GM15510 (cell line): ENCODE results near the gene ANG.

Experiments
- POLR2A ChIP-seq: IDR thresholded peaks from 3 replicates; pipeline ENCODE4 v1.6.1; 2011; ENCODE audit warnings: borderline replicate concordance; ENCODE audit not compliant: insufficient read length; ENCODE audit errors: extremely low read depth

Gene ANG

DNA sequence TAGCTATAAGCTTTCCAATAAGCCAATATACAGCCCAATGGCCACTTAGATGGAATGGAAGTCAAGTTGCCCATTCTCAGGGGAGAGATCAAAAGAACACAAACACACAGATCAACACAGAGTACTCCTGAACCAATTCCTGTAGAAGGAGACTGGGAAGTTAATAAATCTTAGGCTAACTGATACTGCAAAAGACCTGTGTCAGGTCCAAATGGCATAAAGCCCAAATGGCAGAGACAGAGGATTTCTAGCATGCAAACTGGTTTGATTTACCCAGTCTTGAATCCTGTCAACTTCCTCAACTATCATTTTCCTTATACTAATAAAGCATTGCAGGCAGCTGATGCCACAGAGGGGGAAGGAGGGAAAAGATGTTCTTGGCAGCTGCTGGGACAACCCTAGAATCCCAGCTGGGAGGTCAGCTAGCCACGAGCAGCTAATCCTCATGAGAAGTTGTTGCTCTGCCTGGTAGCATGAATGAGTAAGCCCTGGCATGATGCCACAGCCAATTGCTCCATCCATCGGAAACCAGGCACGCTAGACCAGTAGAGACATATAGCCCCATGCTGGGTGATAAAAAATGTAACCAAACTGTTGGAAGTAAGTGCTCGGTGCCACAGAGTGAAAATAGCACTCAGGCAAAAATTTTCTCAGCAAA is 26.2 kb downstream of the ANG start:
- no peak for TF ChIP-seq POLR2A

DNA sequence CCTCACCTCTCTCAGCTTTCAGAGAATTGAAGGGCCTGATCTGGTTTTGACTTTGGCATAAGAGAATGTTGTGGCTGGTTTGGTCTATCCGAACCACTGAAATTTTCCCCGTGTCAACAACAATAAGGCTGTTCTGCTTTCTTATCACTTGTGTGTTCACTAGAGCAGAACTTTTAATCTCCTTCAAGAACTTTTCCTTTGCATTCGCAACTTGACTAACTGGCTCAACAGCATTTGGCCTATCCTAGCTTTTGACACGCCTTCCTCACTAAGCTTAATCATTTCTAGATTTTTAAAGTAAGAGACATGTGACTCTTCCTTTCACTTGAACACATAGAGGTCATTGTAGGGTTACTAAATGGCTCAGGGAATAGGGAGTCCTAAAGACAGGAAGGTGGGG is 31.2 kb downstream of the ANG start:
- no peak for TF ChIP-seq POLR2A

DNA sequence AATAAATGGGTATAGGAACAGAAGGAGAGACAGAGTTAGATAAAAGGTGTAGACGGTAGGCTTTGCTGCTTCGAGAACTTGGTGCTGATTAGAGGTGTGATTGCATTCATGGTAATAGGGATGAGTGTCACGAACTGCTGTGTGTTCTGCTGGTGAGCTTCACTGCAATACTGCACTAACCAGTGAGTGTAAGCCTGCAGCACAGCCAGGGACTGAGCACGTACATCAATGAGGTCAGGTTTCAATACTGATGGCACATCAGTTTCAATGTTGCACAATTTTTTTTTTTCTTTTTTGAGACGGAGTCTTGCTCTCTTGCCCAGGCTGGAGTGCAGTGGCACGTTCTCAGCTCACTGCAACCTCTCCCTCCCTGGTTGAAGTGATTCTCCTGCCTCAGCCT is 32.2 kb downstream of the ANG start:
- no peak for TF ChIP-seq POLR2A

DNA sequence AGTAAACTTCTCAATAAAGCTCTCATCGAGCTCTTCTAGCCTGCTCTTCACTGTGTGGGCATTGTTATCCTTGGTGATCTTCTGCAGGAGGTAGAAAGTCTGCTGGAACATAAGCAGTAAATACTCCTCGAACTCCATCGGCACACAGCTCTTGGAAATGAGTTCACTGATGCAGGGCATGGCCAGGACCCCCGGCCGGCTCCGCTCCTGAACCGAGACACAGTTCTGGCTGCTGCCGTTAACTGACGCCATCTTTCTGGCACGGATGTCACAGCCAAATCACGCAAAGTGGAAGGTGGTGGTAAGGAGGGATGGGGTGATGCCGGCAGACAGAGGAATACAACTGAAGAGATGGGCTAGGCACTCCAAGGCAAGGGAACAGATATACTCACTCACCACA is 33.5 kb downstream of the ANG start:
- TF ChIP-seq POLR2A, result no peak

DNA sequence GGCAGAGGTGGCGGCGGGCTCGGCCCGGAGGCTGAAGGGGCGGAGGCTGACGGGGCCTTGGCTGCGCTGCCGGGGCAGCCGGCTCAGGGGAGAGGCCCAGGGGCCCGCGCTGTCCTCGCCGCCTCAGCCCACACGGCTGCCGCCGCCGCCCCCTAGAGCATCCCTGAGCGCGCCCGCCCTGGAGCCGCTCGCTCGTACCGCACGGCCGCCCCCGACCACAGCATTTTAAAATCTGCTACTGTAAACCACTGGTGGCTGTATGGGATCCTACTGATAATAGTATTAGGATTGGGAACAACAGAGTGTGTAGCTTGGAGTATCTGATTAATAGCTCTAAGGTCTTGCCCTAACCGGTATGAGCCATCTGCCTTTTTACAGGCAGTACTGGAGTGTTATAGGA is 34.9 kb downstream of the ANG start:
- no peak for TF ChIP-seq POLR2A

DNA sequence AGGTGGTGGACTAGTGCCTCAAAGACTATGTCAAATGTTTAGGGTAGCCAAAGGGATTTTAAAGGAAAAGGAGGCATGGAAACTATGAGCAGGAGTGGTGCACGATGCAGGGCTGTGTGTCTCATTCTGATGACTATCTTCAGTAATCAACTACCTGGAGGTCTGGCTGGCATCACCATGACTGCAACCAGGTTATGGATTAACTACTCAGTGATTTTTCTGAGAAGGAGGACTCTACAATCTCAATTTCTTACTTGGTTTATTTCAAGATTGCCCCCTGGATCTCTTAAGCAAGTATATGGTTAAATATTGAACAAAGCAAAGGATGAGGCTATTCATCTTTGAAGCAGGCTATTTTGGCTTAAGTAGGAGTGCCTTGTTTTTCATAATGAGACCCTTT is 38.0 kb downstream of the ANG start:
- TF ChIP-seq POLR2A, result no peak

DNA sequence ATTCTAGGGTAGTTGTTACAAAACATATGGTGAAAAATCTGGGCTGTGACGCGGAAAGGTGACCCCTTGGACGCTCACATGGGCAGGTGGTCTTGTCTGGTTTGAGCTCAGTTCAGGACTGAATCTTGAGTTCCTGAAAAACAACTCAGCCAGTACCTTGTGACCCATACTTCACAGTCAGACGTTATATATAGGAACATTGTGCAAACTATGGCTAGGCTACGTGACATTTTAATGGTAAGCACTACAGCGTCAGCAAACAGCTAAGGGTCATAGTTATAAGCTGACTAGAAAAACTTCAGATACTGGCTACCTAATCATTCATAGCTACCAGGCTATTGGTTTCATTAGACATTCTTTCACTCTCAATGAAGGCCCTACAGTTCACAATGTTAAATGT is 42.3 kb downstream of the ANG start:
- no peak for TF ChIP-seq POLR2A

DNA sequence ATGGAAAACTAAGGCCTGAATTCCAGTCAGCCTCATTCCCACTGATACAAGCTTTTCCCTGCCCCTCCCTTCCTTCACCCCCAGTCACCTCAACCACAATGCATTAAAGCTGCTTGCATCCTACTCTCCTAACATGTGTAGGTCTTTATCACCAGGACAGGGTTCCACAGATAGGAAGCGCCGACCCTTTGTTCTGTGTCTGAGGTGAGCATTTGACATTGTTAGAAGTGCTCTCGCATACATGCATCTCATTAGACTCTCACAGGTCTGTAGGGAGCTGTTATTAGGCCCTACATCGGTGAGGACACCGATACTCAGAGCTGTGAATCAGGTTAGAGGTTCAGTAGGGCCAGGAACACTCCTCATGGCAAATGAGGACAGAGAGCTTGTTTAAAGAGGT is 43.9 kb downstream of the ANG start:
- no peak for TF ChIP-seq POLR2A

DNA sequence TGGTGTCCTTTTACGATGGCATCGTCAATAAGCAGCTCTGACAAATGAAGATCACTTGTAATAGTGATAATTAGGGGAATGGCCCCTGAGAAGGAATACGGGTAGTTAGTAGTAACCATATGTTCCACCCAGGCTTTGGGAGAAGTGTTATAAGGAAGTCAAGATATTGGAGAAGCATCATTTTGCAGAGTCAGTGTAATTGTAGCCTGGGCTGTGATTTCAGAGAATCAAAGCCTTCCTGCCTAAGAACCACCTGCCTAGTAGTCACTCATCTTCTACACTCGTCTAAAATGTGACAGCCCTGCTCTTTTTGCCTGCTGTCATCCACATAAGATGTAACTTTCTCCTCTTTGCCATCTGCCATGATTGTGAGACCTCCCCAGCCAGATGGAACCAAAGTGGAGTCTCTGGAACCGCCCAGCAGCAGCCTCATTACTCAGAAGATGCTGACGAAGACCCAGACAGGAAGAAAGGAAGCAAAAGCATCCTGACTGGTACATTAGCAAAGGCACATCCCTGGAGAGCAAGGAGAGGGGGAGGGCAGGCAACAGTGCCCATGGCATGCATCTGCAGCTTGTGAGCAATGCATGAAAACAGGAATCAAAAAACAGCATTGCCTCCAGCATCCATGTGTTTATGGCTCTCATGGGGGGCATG is 44.5 kb downstream of the ANG start:
- TF ChIP-seq POLR2A, result no peak

DNA sequence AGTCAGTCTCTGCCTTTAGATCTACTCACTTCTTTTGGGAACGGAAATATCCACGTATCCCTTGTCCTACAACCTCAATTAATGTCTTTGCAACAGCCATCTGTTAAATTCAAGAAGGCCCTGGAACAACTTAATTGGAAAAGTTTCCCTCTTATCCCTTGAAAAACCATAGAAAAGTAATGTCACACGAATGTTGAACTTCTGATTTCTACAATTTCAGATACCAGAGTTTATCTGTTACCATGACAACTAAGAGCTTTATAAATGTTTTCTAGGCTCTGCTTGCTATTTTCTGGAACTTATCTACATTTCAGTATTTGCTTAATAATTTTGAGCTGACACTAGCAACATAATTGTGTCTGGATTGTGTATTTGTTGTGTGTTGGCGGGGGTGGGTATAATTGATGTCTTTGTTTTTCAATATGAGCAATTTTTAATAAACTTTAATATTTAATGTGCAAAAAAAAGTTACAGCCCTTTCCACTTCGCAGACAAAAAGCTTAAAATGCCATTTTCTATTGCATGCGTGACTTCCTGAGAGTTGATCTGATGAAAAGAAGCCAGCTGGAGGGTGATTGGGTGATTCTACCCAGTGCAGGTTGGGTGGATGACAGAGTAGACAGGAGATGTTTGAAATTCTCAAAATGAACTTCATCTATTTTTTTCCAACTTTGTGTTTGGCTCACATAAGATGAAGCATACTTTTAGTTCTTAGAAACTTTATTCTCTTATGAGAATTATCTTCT is 45.3 kb downstream of the ANG start:
- no peak for TF ChIP-seq POLR2A

DNA sequence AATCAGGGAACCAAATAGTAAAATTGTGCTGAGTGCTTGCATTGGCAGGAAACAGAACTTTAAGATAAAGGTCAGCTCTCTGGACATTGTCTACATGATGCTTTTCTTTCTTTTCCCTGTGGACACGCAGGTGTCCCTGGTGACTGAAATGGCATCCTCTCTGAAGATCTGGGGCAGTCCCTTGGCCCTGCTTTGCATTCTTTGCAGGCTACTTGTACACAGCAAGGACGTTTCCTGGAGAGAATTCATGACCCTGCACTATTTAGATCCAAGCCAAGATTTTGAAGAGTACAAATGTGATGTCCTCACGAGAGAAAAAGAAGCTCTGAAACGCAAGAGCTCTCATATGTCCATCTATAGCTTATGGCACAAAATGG is 45.9 kb downstream of the ANG start:
- no peak for TF ChIP-seq POLR2A

DNA sequence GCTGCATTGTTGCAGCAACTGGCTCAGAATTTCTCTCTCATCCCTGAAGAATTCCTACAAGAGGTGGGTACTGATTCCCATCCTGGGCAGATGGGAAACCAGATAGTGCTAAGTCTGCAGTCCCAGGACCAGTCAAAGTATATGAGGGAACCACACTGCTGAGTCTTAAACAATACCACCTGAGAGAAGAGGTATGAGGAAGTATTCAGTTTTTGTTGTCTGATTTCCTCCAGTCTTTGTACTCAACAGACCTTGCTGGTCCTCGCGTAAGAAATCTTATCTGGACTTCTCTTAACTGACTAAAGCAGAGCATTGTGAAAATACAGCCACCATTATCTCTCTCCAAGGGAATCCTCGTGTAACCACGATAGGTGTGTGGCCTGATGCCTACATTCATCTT is 53.6 kb downstream of the ANG start:
- TF ChIP-seq POLR2A, result no peak

DNA sequence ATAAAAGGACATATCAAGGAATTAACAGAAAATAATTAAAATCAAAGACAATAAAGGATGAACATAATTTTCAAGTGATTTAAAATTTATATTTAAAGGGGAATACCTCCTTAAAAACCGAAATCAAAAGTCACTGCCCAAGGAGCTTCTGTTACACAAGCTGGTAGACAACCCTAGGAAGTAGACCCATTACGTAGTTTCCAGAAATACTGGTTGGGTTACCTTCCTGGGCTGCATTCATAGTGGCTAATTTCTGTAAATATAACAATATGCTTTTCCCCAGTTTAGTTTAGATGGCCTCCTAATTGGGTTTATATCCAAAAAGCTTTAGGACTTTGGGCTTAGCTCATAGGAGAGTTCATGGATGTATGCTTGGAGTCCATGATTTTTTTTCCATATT is 55.0 kb downstream of the ANG start:
- TF ChIP-seq POLR2A, result no peak
